ENCODE data around the gene CYBA.

DNA sequence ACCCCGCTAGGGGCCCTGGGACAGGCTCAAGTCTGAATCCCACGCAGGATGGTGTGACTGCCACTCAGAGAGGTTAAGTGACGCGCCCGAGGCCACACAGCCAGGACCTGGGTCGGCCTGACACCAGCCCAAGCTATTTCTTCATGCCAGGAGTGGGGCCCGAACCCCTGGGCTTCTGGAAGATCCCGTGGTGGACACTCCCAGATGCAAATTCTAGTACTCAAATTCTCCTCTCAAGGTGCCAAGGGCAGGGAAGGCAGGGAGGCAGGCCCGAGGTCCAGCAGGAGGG is 7.3 kb downstream of the CYBA start:
- TF ChIP-seq CTCF (IDR thresholded peaks at IDR 0.05; ENCODE audit: low read depth, low read length) (no peak), EZH2phosphoT487 (IDR thresholded peaks at IDR 0.05; ENCODE audit: low read depth) (no peak)

All from OCI-LY3 (cell line).